HepG2 (cell line): ENCODE measurements around the gene NT5C3B. TPM values are rescaled to one million over a fixed set of nuclear protein-coding genes. Genes with fewer than 3 reads are reported as not detected.

Experiments used
- ATAC-seq: fragments of 200-7000 bp; cut with Tn5 transposase; 3 replicates; pipeline ENCODE4 v1.9.1; 2020; ENCODE audit warnings: mild to moderate bottlenecking, moderate library complexity
- BruUV-seq: library from RNA; stranded (reverse); fragments of 400-500 nt; replicated peaks from 2 replicates; lab custom pipeline; 2021; lab: Mats Ljungman, UMichigan
- CTCF ChIA-PET: fragments of 300-600 bp; formaldehyde crosslinking; extraction: SDS; loops from one replicate; lab custom pipeline; 2021; ENCODE audit warnings: low total read pairs, inconsistent platforms, low intra/inter-chr PET ratio; lab: Yijun Ruan, JAX
- POLR2A ChIA-PET: fragments of 350-600 bp; sonication (Branson Sonifier 250); formaldehyde crosslinking; loops from one replicate; lab custom pipeline; 2020; ENCODE audit warnings: antibody characterized with exemption, inconsistent platforms; lab: Yijun Ruan, JAX
- DNase-seq: peaks from one replicate; pipeline ENCODE4 v3.0.0-alpha.2; 2015; ENCODE audit warnings: low spot score
- FAIRE-seq: peaks from 3 replicates; lab custom pipeline; 2011; peaks lifted over from hg19 to GRCh38; lab: Jason Lieb, UNC
- H2AFZ ChIP-seq: one replicate; pipeline ENCODE4 v1.6.1; 2011; ENCODE audit warnings: low read length, inconsistent platforms
- H3K27ac ChIP-seq: fragments of 300-600 bp; 3 replicates; pipeline ENCODE4 v1.8.0; 2011; ENCODE audit warnings: mixed run types, mild to moderate bottlenecking, mixed read lengths, low read length, inconsistent platforms; ENCODE audit not compliant: insufficient read depth; ENCODE audit errors: extremely low read length
- H3K27me3 ChIP-seq, 2 experiments: fragments of 200-600 bp in 1 of 2; 2 replicates in 1 of 2; 3 replicates in 1 of 2; pipeline versions ENCODE4 v1.6.0 to v1.8.0; 2011; ENCODE audit warnings: low read length in 2 of 2, mild to moderate bottlenecking in 2 of 2, moderate library complexity in 2 of 2, inconsistent platforms in 1 of 2; ENCODE audit not compliant: insufficient read depth in 2 of 2, control insufficient read depth in 1 of 2
- H3K36me3 ChIP-seq, 2 experiments: fragments of 200-600 bp in 1 of 2; replicated peaks in 1 of 2; 2 replicates in 1 of 2; 3 replicates in 1 of 2; pipeline versions ENCODE4 v1.5.1 to v1.8.0; 2011; ENCODE audit warnings: low read length in 2 of 2, inconsistent platforms in 1 of 2; ENCODE audit not compliant: insufficient read depth in 2 of 2, control insufficient read depth in 1 of 2
- H3K4me1 ChIP-seq: 2 replicates; pipeline ENCODE4 v1.5.1; 2012; ENCODE audit warnings: low read length, inconsistent platforms; ENCODE audit not compliant: insufficient read depth
- H3K4me2 ChIP-seq: 2 replicates; pipeline ENCODE4 v1.6.0; 2011; ENCODE audit warnings: low read depth, low read length, inconsistent platforms
- H3K4me3 ChIP-seq, 3 experiments: fragments of 200-600 bp in 1 of 3; sonication (generic), shearing (Covaris generic) in 1 of 3; replicated peaks in 1 of 3; 2 replicates each; pipeline ENCODE4 v1.5.1; 2011 to 2016; ENCODE audit warnings: low read length in 3 of 3, inconsistent platforms in 2 of 3, low read depth in 2 of 3, mild to moderate bottlenecking in 2 of 3, control low read depth in 1 of 3, mixed read lengths in 1 of 3; ENCODE audit not compliant: insufficient read depth in 1 of 3
- H3K79me2 ChIP-seq: one replicate; pipeline ENCODE4 v1.6.1; 2011; ENCODE audit warnings: low read length, inconsistent platforms; ENCODE audit not compliant: insufficient read depth
- H3K9ac ChIP-seq: 2 replicates; pipeline ENCODE4 v1.6.0; 2011; ENCODE audit warnings: mild to moderate bottlenecking, low read depth, low read length, inconsistent platforms; ENCODE audit not compliant: insufficient read depth
- H3K9me3 ChIP-seq: 2 replicates; pipeline ENCODE4 v1.5.1; 2012; ENCODE audit warnings: mild to moderate bottlenecking, low read length
- H4K20me1 ChIP-seq: 2 replicates; pipeline ENCODE4 v1.6.0; 2011; ENCODE audit warnings: inconsistent platforms, mild to moderate bottlenecking, low read length, moderate library complexity; ENCODE audit not compliant: insufficient read depth
- GATAD2A ChIP-seq: IDR thresholded peaks from 2 replicates; pipeline ENCODE4 v1.6.1; 2016
- HNF4G ChIP-seq, 2 experiments: sonication (generic) in 1 of 2; formaldehyde crosslinking in 1 of 2; IDR thresholded peaks; 2 replicates each; pipeline versions ENCODE4 v1.4.0 to v1.6.1; 2011 to 2020; ENCODE audit warnings: borderline replicate concordance in 2 of 2, low read depth in 2 of 2, mild to moderate bottlenecking in 2 of 2, low read length in 1 of 2, missing genetic modification reagents in 1 of 2, moderate library complexity in 1 of 2
- LCORL ChIP-seq, 2 experiments: fragments of 450-650 bp in 1 of 2; sonication (generic) in 1 of 2; formaldehyde crosslinking in 1 of 2; IDR thresholded peaks; 2 replicates each; pipeline versions ENCODE4 v1.5.0 to v1.6.1; 2017 to 2020; ENCODE audit warnings: antibody characterized with exemption in 1 of 2, missing genetic modification reagents in 1 of 2
- MAF1 ChIP-seq: sonication (generic); formaldehyde crosslinking; IDR thresholded peaks from 2 replicates; pipeline ENCODE4 v1.5.0; 2020; ENCODE audit warnings: missing genetic modification reagents, borderline replicate concordance
- NBN ChIP-seq: fragments of 450-650 bp; conservative IDR thresholded peaks from 2 replicates; pipeline ENCODE4 v1.6.1; 2017
- NCOA1 ChIP-seq: sonication (generic); formaldehyde crosslinking; IDR thresholded peaks from 2 replicates; pipeline ENCODE4 v1.9.0; 2021; ENCODE audit warnings: missing genetic modification reagents
- TARDBP ChIP-seq: sonication (generic); formaldehyde crosslinking; IDR thresholded peaks from 2 replicates; pipeline ENCODE4 v1.8.0; 2022; ENCODE audit warnings: mild to moderate bottlenecking, missing genetic modification reagents
- XBP1 ChIP-seq: sonication (generic); formaldehyde crosslinking; IDR thresholded peaks from 2 replicates; pipeline ENCODE4 v1.5.0; 2020; ENCODE audit warnings: missing genetic modification reagents
- ZBTB7A ChIP-seq: sonication (generic); formaldehyde crosslinking; IDR thresholded peaks from 2 replicates; pipeline ENCODE4 v1.8.0; 2022; ENCODE audit warnings: mild to moderate bottlenecking, missing genetic modification reagents
- ZMAT3 ChIP-seq: sonication (generic); formaldehyde crosslinking; conservative IDR thresholded peaks from 2 replicates; pipeline ENCODE4 v1.7.0; 2021; ENCODE audit warnings: missing genetic modification reagents
- ZNF343 ChIP-seq: sonication (generic); formaldehyde crosslinking; IDR thresholded peaks from 2 replicates; pipeline ENCODE4 v1.4.0; 2020; ENCODE audit warnings: mild to moderate bottlenecking, missing genetic modification reagents
- ZNF460 ChIP-seq: sonication (generic); formaldehyde crosslinking; IDR thresholded peaks from 2 replicates; pipeline ENCODE4 v1.5.1; 2020; ENCODE audit warnings: missing genetic modification reagents, mild to moderate bottlenecking, borderline replicate concordance
- ZNF703 ChIP-seq: sonication (generic); formaldehyde crosslinking; IDR thresholded peaks from 2 replicates; pipeline ENCODE4 v1.5.1; 2020; ENCODE audit warnings: missing genetic modification reagents, mild to moderate bottlenecking, moderate library complexity, borderline replicate concordance
- ZNF746 ChIP-seq: sonication (generic); formaldehyde crosslinking; IDR thresholded peaks from 2 replicates; pipeline ENCODE4 v1.8.0; 2022; ENCODE audit warnings: mild to moderate bottlenecking, missing genetic modification reagents
- WGBS: methylation state at CpG from one replicate; pipeline ENCODE4 v1.1.6; 2017; ENCODE audit warnings: low lambda C conversion rate; 5-methylcytosine and 5-hydroxymethylcytosine counted together
- in situ Hi-C: cut with HindIII; loops from 2 replicates; pipeline ENCODE4 v1.10.0; 2017; ENCODE audit warnings: low pct_unique_long_range_greater_than_20kb; ENCODE audit not compliant: extremely low pct_ligation_motif_present
- intact Hi-C: fragments of 100-400 bp; cut with micrococcal nuclease; formaldehyde crosslinking; loops from one replicate; pipeline ENCODE4 v1.10.0; 2022; ENCODE audit not compliant: unreplicated experiment
- polyA plus RNA-seq, 8 experiments: library from polyadenylated mRNA; depleted of rRNA in 3 of 8; stranded (reverse) in 7 of 8; unstranded in 1 of 8; fragments of >200 nt; fragmentation: Illumina TruSeq in 4 of 8; extraction: Trizol in 4 of 8; gene quantifications; 2 replicates each; pipeline versions ENCODE4 v1.2.1 to v1.2.3, GENCODE V29; 2011 to 2016; ENCODE audit warnings: low read depth in 4 of 8, missing spikeins in 1 of 8, mixed read lengths in 1 of 8; ENCODE audit not compliant: insufficient read depth in 1 of 8
- total RNA-seq, 5 experiments: library from RNA; depleted of rRNA; stranded (reverse); fragments of >200 nt; fragmentation: Illumina TruSeq; extraction: Trizol; gene quantifications; 2 replicates each; pipeline ENCODE4 v1.2.3, GENCODE V29; 2016; ENCODE audit warnings: low read depth in 1 of 5
- TF ChIP-seq, protein P1 (sequence below), 2 experiments: fragments of 450-650 bp in 1 of 2; sonication (generic) in 1 of 2; formaldehyde crosslinking; IDR thresholded peaks; 2 replicates each; pipeline versions ENCODE4 v1.5.0 to v1.8.0; 2020 to 2022; ENCODE audit warnings: mild to moderate bottlenecking in 1 of 2, missing genetic modification reagents in 1 of 2
- TF ChIP-seq, protein P2 (sequence below): sonication (generic); formaldehyde crosslinking; IDR thresholded peaks from 2 replicates; pipeline ENCODE4 v1.5.0; 2020; ENCODE audit warnings: missing genetic modification reagents
- TF ChIP-seq, protein P3 (sequence below): sonication (generic); formaldehyde crosslinking; IDR thresholded peaks from 2 replicates; pipeline ENCODE4 v1.8.0; 2022; ENCODE audit warnings: low read depth, missing genetic modification reagents
- TF ChIP-seq, protein P4 (sequence below): IDR thresholded peaks from 2 replicates; pipeline ENCODE4 v1.6.1; 2016; ENCODE audit warnings: low read depth, control low read depth
- TF ChIP-seq, protein P5 (sequence below): sonication (generic); formaldehyde crosslinking; IDR thresholded peaks from 2 replicates; pipeline ENCODE4 v1.4.0; 2020; ENCODE audit warnings: missing genetic modification reagents

The NT5C3B gene
- total and polyA plus RNA-seq, 2 of the 13 experiments (the other 11 are each of a cell fraction or from before 2014, with no cell fraction given): 104 to 126 TPM

DNA sequence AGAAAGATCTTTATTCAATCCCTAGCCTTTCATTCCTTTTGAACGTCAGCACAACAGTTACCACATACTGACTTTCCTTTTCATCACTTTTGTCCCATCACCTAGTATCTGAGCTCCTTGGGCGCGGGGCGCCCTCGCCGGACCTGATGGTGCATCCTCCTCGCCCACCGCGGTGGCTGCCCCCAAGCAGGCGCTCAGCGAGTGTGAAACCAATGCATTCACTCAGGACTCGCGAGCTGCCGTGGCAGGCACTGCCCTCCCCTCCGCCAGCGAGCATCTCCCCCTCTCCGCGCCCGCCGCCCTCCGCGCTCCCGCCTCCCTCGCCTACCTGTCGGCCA is 28.4 kb upstream of the NT5C3B start:
- FAIRE-seq (no peak), ATAC-seq (peak; percentile 50; the same call in 2 of the 3 replicates), DNase-seq (no peak)
- Histone ChIP-seq H3K4me2 (peak overlapping the region; percentile 88), H3K27me3 (no peaks in the 10 kb centered on the region; a peak in 1 of 5 replicates), H3K27ac (peak overlapping the region; percentile 79), H3K4me1 (peaks cover 56% of the 10 kb centered on the region), H3K9me3 (no peaks in the 10 kb centered on the region), H3K4me3 (peak overlapping the region; percentile 83 to 98 (median 91)), H3K79me2 (peaks cover 51% of the 10 kb centered on the region), H3K9ac (peak overlapping the region; percentile 95), H3K36me3 (peaks cover 2 to 5% of the 10 kb centered on the region in 2 experiments), H2AFZ (no peak overlapping the region), H4K20me1 (peaks cover 31% of the 10 kb centered on the region)
- intact Hi-C loops: loop anchor here (10.0 kb wide), 1 partner anchor 50 kb away; the partner anchor contains the start of genes FKBP10 and P3H4
- WGBS: 1% methylated on average over 25 of the region's 25 CpGs
- no TSS peak for BruUV-seq
- ChIA-PET POLR2A (interaction anchor here (0.7 to 3.1 kb wide), 22 partner anchors 9 to 176 kb away, joined by 3 to 24 read pairs (median 7); partner anchors contain the start of genes ACLY, FKBP10, JUP and KLHL10), CTCF (no interaction called here)
- in situ Hi-C loops: no loop called here
- no peak for TF ChIP-seq NBN
- TF ChIP-seq, protein P1, sequence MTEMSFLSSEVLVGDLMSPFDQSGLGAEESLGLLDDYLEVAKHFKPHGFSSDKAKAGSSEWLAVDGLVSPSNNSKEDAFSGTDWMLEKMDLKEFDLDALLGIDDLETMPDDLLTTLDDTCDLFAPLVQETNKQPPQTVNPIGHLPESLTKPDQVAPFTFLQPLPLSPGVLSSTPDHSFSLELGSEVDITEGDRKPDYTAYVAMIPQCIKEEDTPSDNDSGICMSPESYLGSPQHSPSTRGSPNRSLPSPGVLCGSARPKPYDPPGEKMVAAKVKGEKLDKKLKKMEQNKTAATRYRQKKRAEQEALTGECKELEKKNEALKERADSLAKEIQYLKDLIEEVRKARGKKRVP (CRISPR knock-in tag; IDR thresholded peaks at IDR 0.05): peak in 1 of 2 experiments; percentile 63; a peak in 2 of 4 replicates
- peak; percentile 37 for TF ChIP-seq ZBTB7A
- 0 out of 2 replicates have a peak, but pooled peaks have one; percentile 46 for TF ChIP-seq MAF1
- TF ChIP-seq, protein P2, sequence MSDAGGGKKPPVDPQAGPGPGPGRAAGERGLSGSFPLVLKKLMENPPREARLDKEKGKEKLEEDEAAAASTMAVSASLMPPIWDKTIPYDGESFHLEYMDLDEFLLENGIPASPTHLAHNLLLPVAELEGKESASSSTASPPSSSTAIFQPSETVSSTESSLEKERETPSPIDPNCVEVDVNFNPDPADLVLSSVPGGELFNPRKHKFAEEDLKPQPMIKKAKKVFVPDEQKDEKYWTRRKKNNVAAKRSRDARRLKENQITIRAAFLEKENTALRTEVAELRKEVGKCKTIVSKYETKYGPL (CRISPR knock-in tag): 0 out of 2 replicates have a peak, but pooled peaks have one; percentile 30
- TF ChIP-seq, protein P3, sequence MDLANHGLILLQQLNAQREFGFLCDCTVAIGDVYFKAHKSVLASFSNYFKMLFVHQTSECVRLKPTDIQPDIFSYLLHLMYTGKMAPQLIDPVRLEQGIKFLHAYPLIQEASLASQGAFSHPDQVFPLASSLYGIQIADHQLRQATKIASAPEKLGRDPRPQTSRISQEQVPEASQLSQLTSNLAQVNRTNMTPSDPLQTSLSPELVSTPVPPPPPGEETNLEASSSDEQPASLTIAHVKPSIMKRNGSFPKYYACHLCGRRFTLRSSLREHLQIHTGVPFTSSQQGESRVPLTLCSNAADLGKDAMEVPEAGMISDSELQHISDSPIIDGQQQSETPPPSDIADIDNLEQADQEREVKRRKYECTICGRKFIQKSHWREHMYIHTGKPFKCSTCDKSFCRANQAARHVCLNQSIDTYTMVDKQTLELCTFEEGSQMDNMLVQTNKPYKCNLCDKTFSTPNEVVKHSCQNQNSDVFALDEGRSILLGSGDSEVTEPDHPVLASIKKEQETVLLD: 0 out of 2 replicates have a peak, but pooled peaks have one; percentile 3
- 0 out of 2 replicates have a peak, but pooled peaks have one; percentile 9 for TF ChIP-seq GATAD2A
- TF ChIP-seq XBP1 (CRISPR knock-in tag): 0 out of 2 replicates have a peak, but pooled peaks have one; percentile 32
- 0 out of 2 replicates have a peak, but pooled peaks have one; percentile 20 for TF ChIP-seq NCOA1 (CRISPR knock-in tag)
- 0 out of 2 replicates have a peak, but pooled peaks have one; percentile 26 for TF ChIP-seq ZNF343 (CRISPR knock-in tag)
- peak; percentile 82; the same call in 1 of the 2 replicates for TF ChIP-seq ZNF746 (CRISPR knock-in tag)
- TF ChIP-seq LCORL (IDR thresholded peaks at IDR 0.05): no peak
- peak; percentile 61 for TF ChIP-seq LCORL (CRISPR knock-in tag; IDR thresholded peaks at IDR 0.05)
- no peak for TF ChIP-seq ZNF703 (CRISPR knock-in tag)
- TF ChIP-seq, protein P4, sequence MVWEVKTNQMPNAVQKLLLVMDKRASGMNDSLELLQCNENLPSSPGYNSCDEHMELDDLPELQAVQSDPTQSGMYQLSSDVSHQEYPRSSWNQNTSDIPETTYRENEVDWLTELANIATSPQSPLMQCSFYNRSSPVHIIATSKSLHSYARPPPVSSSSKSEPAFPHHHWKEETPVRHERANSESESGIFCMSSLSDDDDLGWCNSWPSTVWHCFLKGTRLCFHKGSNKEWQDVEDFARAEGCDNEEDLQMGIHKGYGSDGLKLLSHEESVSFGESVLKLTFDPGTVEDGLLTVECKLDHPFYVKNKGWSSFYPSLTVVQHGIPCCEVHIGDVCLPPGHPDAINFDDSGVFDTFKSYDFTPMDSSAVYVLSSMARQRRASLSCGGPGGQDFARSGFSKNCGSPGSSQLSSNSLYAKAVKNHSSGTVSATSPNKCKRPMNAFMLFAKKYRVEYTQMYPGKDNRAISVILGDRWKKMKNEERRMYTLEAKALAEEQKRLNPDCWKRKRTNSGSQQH (CRISPR knock-in tag): 0 out of 2 replicates have a peak, but pooled peaks have one; percentile 5
- no peak for TF ChIP-seq TARDBP
- 0 out of 2 replicates have a peak, but pooled peaks have one; percentile 22 for TF ChIP-seq ZMAT3 (CRISPR knock-in tag)
- TF ChIP-seq ZNF460: no peak
- TF ChIP-seq, protein P5, sequence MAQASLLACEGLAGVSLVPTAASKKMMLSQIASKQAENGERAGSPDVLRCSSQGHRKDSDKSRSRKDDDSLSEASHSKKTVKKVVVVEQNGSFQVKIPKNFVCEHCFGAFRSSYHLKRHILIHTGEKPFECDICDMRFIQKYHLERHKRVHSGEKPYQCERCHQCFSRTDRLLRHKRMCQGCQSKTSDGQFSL: peak; percentile 60
- TF ChIP-seq HNF4G (IDR thresholded peaks at IDR 0.05; ENCODE audit: borderline replicate concordance, low read depth, low read length): no peak
- TF ChIP-seq HNF4G (CRISPR knock-in tag; IDR thresholded peaks at IDR 0.05; ENCODE audit: borderline replicate concordance, low read depth): no peak
